NCI-H1105 treated with DMSO at 0.1 percent for 48 hours (cell line): ENCODE results near the gene IRF9.

Source experiments
- DNase-seq: peaks from one replicate; lab custom pipeline; 2025; lab: John Stamatoyannopoulos, UW

IRF9 gene, protein sequence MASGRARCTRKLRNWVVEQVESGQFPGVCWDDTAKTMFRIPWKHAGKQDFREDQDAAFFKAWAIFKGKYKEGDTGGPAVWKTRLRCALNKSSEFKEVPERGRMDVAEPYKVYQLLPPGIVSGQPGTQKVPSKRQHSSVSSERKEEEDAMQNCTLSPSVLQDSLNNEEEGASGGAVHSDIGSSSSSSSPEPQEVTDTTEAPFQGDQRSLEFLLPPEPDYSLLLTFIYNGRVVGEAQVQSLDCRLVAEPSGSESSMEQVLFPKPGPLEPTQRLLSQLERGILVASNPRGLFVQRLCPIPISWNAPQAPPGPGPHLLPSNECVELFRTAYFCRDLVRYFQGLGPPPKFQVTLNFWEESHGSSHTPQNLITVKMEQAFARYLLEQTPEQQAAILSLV

DNA sequence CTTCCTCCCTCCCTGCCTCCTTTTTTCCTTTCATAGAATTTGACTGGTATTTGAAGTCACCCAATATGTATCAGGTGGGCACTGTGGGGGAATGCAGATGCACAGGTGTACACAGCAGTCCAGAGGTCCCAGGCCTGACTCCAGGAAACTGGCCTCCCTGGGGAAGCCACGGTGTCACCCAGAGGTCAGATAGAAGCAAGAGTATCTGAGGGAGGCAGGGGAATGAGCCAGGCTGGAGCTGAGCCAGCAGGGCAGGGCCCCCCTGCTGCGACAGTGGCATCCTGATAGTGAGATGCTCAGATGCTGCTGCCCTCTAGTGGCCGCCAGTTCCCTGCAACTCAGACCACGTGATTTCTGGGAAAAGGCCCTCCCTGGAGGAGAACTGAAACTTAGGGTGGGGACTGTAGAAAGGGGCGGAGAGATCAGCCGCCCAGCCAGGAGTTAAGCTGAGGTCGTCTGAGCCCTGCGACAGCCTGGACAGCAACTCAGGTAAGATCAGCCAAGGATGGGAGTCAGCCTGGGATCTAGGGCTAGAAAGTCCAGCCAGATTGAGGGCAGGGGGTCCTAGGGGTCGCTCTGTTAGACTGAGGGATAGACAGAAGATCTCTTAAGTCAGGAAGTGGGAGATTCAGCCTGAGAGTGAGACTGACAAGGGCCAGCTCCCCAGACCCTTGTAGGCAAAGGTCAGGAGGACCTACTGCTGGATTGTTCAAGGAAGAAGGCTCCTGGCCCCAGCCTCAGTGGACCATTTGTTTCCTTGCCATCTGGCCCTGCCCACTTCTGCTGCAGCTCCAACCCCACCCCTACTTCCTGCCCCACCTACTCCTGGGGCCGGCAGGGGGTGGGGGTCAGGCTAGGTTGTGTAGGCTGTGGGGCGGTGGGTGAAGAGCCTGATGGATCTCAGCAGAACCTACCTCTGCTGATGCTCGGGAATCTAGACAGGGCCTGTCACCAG, at the start of gene IRF9:
Gene IRF9, plus strand, starts transcription at position 416 of the 955 bp plus-strand sequence. CDS start 880 bp downstream, outside the sequence.
- DNase-seq = peak; percentile 96

DNA sequence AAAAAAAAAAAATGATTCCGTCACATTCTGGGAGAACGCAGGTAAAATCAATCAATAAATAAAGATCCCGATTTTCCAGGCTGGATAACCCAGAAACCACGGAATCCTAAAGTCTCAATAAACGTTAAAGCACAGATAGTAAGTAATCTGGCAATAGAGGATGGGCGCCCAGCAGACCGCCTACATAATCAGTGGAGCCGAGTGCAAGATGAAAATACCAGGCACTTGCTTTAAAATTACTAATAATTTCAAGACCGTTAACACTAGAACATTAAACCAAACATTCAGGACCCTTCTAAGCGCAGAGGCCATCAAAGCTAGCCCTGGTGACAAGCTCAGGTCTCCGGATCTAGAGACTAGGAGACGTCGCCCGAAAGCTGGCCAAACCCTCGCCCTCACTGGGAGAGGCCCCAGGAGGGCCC, 47.7 kb upstream of the IRF9 start:
- no peak for DNase-seq

DNA sequence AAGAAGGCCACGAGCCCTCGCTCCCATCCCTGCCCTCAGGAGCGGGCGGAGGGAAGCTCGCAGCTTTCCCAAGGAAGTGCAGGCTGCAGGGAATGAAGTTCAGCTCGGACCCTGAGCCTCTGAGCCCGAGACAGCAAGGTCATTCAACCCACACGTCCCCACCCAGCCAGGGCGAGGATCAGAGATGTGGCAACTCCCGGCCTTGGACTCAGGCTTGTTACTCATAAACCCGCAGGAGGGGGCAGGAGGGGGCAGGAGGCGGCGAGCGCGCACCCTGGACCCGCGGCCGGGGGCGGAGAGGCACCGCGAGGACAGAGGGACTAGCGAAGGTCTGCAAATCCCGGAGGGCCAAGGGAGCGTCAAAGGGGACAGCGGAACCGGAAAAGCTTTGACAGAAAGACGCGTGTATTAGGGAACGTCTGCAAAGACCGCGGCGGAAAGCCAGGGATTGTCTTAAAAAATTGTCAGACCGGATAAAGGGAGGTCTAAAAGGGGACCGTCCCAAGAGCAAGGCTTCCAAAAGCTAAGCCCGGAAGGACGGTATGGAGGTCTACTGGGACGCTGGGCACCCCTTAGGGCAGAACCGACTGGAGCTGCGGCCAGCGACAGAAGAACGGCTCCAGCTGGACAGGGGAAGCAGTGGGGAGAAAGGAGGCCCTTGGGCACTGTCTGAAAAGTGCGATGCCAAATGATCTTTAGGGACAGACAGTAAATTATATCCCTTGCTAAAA, 47.1 kb upstream of the IRF9 start:
- DNase-seq = peak; percentile 92

DNA sequence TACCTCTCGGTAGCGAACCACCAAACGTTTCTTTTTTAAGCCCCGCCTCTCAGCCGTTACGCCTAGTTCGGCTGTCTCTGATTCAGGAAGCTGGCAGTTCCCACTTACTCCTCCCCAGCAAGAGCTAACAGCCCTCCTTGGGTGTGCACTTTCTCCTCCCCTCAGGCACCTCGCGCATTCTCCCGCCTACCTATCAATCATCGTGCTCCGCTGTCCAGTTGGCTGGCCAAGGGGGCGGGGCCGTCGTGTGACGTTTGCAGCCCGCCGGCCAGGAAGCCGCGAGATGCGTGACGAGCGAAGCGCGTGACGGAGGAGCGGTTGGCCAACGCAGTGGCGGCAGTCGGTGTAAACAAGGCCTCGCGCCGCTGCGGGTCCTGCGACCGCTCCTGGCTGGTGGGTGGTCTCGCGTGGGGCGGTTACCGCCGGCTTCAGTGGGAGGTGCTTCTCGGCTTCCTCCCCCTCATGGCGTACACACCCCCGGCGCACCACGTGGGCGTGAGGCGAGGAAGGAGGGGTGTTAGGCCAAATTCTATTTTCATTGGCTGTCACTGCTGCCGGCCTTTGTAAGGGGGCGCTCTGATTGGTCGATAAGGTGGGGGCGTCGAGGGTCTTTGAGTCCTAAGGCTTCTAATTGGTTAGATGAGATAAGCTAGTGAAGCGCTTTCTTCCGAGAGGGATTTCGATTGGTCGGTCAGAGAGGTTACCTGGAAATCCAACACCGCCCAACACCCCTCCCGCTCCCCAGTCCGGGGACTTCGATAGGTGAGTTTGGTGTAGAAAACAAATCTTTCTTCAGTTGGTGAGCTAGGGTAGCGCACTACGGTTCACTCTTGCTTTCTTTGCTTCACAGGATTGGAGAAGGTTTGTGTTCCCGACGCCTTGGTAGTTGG, 46.3 kb upstream of the IRF9 start, which contains the start of the genes DCAF11 and NRL:
Gene DCAF11, plus strand, starts transcription at position 246 of the 890 bp plus-strand sequence. CDS start 818 bp downstream, outside the sequence.
Gene NRL, minus strand, starts transcription at position 418 of the 890 bp plus-strand sequence. CDS start 32,101 bp downstream, outside the sequence.
- DNase-seq = peak; percentile 100

DNA sequence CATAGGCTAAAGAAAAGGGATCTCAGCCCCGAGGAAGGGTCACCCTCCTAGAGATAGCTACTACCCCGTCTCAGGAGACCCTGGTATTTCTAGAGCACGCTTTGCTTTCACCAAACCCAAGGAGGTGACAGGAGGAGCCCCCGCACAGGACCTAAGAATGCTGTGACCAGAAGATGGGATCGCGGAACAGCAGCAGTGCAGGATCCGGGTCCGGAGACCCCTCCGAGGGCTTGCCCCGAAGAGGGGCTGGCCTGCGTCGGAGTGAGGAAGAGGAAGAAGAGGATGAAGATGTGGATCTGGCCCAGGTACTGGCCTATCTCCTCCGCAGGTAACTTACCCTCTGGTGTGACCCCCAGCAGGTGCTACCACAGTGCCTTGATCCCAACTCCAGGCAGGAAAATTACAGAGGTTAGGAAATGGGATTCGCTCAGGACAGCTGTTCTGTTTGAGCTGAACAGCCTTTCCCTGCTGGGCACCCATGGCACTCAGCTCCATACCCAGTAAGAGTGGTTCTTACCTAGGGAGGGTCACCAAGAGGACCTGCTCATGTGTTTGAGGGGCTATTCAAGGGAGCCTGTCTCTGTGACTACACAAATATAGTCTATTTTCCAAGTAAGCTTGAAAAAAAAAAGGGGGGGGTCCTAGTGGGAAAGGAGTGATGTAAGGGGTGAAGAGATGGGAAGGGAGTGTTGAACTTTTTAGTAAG, 45.5 kb upstream of the IRF9 start:
- no peak for DNase-seq

DNA sequence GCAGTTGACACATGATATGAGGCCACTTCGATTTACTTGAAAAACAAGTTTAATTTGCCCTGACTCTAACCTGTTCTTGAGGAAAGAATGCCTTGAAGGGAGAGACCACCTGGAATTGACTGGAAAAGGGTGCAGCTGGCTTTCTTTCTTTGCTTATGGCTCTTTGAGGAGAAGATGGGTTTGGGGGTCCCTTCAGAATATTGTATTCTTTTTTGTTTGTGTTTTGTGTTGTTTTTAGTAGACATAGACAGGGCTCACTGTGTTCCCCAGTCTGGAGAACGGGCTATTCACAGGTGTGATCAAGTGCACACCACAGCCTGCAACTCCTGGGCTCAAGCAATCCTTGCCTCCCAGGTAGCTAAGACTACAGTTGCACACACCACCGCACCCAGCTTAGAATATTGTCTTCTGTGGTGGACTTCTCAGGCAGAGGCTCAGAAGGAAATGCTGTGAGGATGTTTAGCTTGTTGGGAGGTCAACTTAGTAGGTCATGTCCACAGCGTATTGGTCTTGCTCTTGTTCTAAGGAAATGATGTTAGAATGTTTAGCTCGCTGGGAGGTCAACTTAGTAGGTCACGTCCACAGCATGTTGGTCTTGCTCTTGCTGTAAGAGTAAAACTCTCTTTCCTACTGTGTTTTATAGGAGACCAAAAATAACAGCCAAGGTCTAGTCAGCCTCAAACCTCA, 44.8 kb upstream of the IRF9 start:
- no peak for DNase-seq

DNA sequence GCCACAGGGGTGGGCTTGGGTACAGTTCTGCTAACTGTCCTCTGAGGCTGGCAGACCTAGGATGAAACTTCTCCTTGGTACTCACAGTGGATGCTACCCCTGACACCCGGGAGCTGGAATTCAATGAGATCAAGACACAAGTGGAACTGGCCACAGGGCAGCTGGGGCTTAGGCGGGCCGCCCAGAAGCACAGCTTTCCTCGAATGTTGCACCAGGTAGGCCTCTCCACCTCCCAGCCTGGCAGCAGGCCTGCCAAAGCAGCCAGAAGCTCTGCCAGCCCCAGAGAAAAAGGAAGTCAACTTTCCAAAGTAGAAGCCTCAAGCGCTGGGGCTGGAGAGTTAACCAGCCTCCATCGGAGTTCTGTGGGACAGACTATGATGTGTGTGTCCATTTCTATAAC, 43.9 kb upstream of the IRF9 start:
- DNase-seq = no peak

DNA sequence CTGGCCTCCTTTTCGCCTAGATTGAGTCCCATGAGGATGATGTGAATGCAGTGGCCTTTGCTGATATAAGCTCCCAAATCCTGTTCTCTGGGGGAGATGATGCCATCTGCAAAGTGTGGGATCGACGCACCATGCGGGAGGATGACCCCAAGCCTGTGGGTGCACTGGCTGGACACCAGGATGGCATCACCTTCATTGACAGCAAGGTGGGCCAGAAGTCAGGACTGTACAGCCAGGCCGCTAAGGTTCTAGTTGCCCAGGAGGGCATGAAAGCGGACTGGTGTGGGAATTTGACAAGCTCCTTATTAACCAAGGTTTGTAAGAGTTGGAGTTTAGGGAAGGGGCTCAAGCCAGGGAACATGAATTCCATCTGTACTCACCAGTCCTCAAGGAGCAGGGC, 41.4 kb upstream of the IRF9 start:
- DNase-seq = no peak

DNA sequence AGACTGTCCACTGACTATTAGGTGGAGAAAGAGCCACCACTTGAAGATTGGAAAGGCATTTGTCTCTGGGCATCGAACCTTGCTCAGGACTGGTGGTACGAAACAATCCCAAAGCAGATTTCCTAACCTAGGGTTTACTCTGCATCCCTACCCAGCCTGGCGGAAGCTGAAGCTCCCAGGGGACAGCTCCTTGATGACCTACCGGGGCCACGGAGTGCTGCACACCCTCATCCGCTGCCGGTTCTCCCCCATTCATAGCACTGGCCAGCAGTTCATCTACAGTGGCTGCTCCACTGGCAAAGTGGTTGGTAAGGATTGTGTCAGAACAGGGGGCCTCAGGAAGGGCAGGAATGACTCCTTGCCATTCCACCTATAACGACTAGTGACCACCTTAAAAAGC, 39.9 kb upstream of the IRF9 start:
- DNase-seq = no peak

DNA sequence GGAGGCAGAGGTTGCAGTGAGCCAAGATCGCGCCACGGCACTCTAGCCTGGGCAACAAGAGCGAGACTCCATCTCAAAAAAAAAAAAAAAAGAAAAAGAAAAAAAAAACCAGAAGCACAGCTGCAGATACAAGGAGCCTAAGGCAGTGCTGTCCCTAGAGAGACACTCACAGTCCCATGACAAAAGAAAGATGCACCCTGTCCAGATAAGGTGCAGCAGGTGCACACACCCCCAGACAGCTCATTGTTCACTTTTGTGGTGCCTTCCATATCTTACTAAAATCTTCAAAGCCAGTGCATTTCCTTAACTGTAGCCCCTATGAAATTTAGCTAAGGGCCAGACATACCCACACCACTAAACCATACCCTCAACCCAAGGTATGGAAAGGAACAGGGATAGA, 38.6 kb upstream of the IRF9 start:
- no peak for DNase-seq

DNA sequence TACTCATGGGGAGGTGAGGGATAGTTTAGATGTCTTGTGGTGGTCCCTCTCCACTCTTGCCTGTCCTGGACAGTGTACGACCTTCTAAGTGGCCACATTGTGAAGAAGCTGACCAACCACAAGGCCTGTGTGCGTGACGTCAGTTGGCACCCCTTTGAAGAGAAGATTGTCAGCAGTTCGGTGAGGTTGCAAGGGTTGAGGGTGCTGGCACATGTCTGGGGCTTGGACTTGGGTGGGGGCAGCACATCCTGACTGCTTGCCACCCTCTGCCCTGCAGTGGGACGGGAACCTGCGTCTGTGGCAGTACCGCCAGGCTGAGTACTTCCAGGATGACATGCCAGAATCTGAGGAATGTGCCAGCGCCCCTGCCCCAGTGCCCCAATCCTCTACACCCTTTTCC, 38.2 kb upstream of the IRF9 start:
- no peak for DNase-seq

DNA sequence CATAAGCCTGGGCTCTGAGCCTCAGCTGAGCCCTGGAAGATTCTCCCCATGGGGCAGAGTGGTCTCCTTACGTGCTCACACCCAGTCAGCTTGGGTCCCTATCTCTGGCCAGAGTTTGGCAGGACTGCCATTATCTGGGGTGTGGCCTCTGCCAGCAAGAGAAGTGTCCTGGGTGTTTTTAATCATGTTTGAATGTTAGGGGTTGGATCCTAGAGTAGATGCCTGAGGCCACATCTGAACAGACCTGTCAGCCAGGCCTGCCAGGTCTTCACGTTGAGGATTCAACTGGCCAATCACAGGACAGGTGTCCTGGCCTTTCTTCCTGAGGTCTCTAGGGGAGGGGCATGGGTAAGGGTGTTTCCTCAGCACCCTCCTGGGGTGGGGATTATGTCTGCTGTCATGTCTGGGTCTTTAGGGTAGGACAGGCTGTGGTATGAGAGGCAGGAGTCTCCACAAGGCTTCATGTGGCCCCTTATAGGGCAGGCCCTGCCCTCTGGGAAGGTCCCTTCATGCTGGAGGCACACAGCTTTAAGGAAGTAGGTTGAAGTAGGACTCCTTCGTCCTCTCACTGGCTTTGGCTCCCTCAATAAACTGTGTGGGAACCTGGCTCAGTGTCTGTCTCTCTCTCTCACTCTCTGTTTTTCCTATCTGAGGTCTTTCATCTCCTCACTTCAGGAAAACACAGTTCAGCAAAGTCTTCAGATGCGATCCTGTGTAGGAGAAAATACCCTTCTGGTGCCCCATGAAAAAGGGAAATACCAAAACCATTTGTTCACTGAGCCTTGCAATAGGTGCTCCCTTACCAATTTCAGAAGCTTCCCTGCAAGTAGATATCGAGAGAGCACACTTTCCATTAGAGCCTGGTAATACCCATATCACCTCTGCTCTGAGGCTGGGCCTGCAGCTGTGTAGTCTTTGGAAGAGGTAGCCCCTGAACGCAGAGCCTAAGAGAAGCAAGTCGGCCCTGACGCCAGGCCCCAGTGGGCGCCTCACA, 37.3 kb upstream of the IRF9 start:
- no peak for DNase-seq

DNA sequence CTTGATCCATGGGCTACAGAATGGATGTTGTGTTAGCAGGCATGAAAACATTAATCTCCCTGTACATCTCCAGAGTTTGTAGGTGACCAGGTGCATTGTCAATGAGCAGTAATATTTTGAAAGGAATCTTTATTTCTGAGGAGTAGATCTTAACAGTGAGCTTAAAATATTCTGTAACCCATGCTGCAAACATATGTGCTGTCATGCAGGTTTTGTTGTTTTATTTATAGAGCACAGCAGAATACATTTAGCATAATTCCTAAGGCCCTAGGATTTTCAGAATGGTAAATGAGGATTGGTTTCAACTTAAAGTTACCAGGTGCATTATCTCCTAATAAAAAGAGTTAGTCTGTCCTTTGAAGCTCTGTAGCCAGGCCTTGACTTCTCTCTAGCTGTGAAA, 34.1 kb upstream of the IRF9 start:
- DNase-seq = no peak

DNA sequence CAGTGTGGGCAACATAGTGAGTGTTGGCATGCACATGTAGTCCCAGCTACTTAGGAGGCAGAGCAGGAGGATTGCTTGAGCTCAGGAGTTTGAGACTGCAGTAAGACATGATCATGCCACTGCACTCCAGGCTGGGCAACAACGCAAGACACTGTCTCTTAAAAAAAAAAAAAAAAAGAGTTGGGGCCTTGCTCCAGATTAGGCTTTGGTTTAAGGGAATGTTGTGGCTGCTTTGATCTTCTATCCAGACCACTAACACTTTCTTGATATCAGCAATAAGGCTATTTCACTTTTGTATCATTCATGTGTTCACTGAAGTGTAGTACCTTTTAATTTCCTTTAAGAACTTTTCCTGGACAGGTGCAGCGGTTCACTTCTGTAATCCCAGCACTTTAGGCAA, 33.4 kb upstream of the IRF9 start:
- DNase-seq = no peak

DNA sequence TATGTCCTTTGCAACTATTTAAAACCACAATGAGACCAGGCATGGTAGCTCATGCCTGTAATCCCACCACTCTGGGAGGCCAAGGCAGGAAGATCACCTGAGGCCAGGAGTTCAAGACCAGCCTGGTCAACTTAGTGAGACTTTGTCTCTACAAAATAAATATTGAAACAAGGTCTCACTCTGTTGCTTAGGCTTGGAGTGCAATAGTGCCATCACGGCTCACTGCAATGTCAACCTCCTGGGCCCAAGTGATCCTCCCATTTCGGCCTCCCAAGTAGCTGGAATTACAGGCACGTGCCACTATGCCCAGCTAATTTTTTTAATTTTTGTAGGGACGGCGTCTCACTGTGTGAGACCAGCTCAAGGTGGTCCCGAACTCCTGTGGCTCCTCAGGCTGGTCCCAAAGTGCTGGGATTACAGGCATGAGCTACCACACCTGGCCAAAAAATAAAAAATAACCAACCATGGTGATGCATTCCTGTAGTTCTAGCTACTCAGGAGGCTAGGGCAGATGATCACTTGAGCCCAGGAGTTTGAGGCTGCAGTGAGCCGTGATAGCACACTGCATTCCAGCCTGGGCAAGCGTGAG, 31.6 kb upstream of the IRF9 start:
- DNase-seq = no peak

DNA sequence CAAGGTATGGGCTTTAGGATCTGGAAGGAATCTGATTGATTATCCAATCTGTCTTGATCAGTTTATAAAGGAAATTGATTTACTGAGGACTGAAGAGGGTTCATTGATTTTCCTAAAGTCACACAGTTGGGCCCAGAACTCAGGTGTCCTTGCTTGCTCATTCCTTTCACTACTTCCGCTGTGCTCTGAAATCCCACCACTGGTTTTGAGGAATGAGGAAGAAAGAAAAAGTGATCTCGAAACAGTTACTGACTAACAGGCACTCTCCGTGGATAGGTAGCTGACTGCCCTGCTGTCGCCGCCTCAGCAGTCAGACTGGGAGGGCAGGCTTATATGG, 30.7 kb upstream of the IRF9 start, which contains the start of gene FITM1:
Gene FITM1, plus strand, starts transcription at position 280 of the 337 bp plus-strand sequence. CDS start 905 bp downstream, outside the sequence.
- DNase-seq = no peak

DNA sequence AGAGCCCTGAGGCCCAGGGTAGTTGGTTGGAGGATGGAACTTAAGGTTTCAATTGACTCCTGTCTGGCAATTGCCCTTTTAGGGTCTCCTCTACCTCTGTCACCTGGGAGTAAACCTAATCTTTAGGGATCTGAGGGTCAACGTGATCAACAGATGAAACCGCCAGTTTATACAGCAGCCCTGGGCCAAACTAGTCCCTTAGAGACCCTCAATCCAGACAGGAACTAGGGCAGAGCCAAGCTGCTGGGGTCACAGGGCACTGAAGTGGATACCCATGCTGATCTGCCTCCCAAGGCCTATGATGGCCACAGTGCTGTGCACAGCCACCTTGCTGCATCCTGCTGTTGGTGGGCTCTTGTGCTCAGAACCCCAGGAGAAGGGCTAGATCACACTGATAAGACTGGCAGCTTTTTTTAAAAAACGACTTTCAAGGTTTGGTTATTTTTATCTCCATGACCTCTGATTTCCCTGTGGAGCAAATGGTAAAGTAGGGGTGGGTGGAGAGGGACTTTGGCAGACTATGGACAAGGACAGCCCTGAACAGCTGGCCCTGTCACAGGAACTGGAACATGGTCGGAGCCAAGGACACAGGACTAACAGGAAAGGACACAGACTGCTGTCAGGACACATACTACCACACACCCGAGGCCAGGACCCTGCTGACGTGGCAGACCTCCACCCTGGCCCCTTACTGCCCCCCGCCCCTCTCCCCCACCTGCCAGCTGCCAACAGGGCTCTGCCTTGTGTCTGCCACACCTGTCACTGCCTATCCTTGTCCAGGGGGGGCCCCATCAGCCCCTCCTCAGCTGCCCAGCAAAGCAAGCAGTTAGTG, 30.1 kb upstream of the IRF9 start:
- DNase-seq = no peak
